Adipocyte (in vitro differentiated cells): ENCODE data around the gene CMTR1.

ENCODE experiments used
- DNase-seq: peaks from one replicate; pipeline ENCODE4 v3.0.0-alpha.2; 2015; ENCODE audit warnings: low read depth
- H3K27me3 ChIP-seq: replicated peaks from 2 replicates; pipeline ENCODE4 v1.7.0; 2013; ENCODE audit warnings: mild to moderate bottlenecking, low read length, moderate library complexity; ENCODE audit not compliant: control insufficient read depth, insufficient read depth
- H3K36me3 ChIP-seq: 2 replicates; pipeline ENCODE4 v1.7.0; 2013; ENCODE audit warnings: low read length, mild to moderate bottlenecking, moderate library complexity; ENCODE audit not compliant: control insufficient read depth, insufficient read depth, severe bottlenecking
- H3K4me1 ChIP-seq: 2 replicates; pipeline ENCODE4 v1.7.0; 2013; ENCODE audit warnings: mild to moderate bottlenecking, low read length, moderate library complexity; ENCODE audit not compliant: control insufficient read depth, insufficient read depth
- H3K4me3 ChIP-seq: 2 replicates; pipeline ENCODE4 v1.7.0; 2013; ENCODE audit warnings: mild to moderate bottlenecking, low read length, moderate library complexity
- H3K9ac ChIP-seq: 2 replicates; pipeline ENCODE4 v1.7.0; 2013; ENCODE audit warnings: mild to moderate bottlenecking, low read length, moderate library complexity
- H3K9me3 ChIP-seq: 2 replicates; pipeline ENCODE4 v1.7.0; 2013; ENCODE audit warnings: mild to moderate bottlenecking, low read length, moderate library complexity; ENCODE audit not compliant: control insufficient read depth

The CMTR1 gene

GRCh38 chr6:37480118-37480736 lies 47.2 kb downstream of the CMTR1 start:
- peaks cover 11% of the 10 kb centered on the region for H3K4me1 ChIP-seq
- H3K4me3 ChIP-seq, result no peak overlapping the region
- no peak for DNase-seq

DNA sequence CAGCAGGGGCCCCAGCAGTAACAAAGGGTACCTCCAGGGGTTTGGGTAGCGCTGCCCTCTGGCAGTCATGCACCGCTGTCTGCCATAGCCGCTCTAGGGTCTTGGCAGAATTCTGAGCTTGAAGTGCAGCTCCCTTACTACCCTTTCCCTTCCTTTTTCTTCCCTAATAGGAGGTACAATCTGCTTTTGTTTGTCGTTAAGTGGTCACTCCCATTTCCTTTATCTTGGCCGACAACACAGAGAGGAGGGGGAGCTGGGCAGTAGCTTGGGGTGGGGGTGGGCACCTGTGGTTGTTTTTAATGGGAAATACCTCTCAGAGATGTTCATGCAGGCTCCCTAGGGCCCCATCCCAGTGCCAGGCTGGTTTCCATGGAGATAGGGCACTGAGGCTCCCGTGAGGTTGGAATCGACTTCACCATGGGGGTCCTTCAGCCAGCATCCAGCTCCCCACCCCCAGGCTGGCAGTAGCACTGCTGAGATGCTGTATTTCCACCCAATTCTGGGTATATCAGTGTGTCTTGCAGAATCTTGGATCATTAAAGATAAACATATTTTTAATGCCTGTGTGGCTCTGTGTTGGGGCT lies 48.0 kb downstream of the CMTR1 start:
- H3K4me1 ChIP-seq, result peaks cover 11% of the 10 kb centered on the region
- H3K4me3 ChIP-seq, result no peak overlapping the region
- H3K9ac ChIP-seq, result no peak overlapping the region
- H3K36me3 ChIP-seq, result peaks cover 63% of the 10 kb centered on the region
- H3K27me3 ChIP-seq, result no peaks in the 10 kb centered on the region
- H3K9me3 ChIP-seq, result no peaks in the 10 kb centered on the region
- no peak for DNase-seq

More at GRCh38 chr6:37480118-37480736, 47.2 kb downstream of the CMTR1 start:
- Histone ChIP-seq H3K9me3 (no peaks in the 10 kb centered on the region), H3K27me3 (no peaks in the 10 kb centered on the region), H3K36me3 (peaks cover 70% of the 10 kb centered on the region), H3K9ac (no peak overlapping the region)

DNA sequence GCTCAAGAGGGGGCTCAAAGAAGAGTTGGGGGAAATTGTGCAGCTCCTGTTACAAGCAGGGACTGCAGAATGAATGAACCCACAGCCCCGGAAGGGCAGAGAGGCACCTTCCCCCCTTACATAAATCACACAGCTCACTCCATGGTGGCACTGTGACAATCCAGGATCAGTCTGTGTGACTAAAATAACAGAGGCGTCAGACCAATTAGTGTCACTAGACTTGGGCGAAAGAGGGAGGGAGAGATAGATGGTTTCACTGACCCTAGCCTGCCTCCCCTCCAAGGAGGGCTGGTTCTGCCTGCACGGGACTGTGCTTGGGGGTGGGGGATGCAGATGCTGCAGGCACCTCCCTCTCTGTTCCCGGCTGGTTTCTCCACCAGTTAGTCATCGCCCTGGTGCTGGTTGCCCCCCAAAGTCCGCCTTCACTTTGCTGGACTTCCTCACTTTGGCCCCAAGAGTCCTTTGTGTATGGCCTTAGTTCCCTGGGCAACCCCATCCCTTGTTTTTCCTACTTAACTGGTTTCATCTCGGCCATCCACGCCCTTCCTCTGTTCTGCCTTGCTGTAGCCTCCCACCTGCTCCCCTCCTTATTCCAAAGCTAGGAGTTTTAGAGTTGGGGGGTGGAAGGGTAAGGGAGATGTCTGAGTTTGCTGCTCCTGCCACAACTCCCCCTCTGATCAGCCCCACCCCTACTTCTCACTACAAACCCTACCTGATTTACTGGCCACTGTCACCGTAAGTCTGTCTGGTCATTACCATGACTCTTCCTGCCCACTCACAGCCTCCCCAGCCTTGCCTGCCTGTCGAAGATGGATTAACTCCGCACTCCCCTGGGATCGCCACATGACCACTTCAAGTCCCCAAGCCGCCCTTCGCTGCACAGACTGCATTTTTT lies 48.9 kb downstream of the CMTR1 start:
- Histone ChIP-seq H3K9me3 (no peaks in the 10 kb centered on the region), H3K36me3 (peaks cover 57% of the 10 kb centered on the region), H3K4me1 (peaks cover 4% of the 10 kb centered on the region), H3K9ac (no peak overlapping the region), H3K27me3 (no peaks in the 10 kb centered on the region), H3K4me3 (no peak overlapping the region)
- no peak for DNase-seq

- Histone ChIP-seq H3K9me3 (no peaks in the 10 kb centered on the region), H3K4me1 (no peaks in the 10 kb centered on the region), H3K36me3 (peaks cover 50% of the 10 kb centered on the region), H3K4me3 (no peak overlapping the region), H3K9ac (no peak overlapping the region), H3K27me3 (no peaks in the 10 kb centered on the region)
- no peak for DNase-seq
These were observed 49.7 kb downstream of the CMTR1 start for GRCh38 chr6:37482606-37483251.

DNA sequence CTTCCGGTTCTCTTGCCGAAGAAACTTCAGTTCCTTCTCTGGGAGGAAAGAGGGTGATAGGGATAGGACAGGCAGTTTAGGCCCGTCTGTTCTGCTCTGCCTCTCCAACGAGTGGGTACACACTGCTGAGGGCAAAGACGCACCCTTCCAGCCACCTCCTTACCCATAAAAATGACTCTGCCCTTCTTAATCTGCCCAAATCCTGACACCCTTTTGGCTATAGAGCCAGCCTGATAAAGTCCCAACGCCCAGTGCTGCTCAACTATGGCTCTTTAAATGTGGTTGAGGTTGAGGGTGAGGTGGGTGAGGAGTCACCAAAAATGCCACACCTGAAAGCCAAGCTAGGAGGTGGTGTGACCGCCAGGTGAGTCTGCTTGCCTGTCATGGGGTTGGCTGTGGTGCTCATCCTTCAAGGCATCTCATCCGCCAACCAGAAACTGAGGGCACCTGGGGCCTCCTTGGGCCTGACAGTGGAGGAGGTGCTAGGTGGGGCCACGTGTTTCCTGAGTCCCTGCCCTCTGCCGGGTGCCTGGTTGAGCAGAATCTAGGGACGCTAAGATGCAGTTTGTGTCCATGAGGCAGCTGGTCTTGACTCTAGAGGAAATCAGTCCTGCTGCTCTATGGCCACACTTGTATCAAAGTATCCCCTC lies 50.4 kb downstream of the CMTR1 start:
- Histone ChIP-seq H3K36me3 (peaks cover 44% of the 10 kb centered on the region), H3K4me1 (no peaks in the 10 kb centered on the region), H3K27me3 (no peaks in the 10 kb centered on the region), H3K9me3 (no peaks in the 10 kb centered on the region), H3K9ac (no peak overlapping the region), H3K4me3 (no peak overlapping the region)
- no peak for DNase-seq

DNA sequence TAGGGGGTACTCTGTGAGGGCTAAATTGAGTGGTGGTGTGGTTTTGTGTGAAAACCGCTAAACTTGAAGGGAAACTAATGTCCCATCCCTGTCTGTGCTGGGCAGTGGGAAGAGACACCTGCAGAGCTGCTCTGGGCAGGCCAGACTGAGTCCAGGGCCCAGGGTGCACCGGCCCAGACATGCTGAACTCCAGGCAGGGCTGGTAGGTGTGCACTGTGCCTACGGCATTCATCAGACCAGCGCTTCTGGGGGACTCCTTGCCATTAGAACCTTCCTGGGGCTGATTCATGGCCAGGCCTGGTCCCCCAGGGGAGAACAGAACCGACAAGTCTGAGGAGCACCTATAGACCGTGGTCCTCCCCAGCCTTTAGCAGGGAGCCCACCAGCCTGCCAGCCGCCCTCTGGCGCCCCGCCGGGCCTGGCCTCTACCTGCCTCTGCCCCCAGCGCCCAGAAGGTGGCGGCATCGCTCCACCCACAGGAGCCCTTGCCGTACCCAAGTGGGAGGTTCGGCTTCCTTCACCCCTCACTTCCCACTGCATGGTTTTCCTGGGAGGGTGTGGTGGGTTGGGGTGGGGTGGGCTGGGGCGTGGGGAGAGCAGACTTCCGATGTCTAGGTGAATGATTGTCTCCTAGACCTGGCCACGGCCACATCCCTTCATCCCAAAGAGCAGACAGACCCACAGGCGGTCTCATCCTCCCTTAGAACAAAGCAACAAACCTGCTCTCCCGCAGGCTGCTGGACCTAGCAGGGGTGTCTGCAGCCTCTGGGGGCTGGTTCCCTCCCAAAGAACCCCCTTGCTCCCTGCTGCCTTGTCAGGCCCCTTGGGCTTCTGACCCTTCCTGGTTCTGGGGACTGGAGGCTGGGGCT lies 51.1 kb downstream of the CMTR1 start:
- Histone ChIP-seq H3K9me3 (no peaks in the 10 kb centered on the region), H3K27me3 (no peaks in the 10 kb centered on the region), H3K4me1 (no peaks in the 10 kb centered on the region), H3K4me3 (no peak overlapping the region), H3K9ac (no peak overlapping the region), H3K36me3 (peaks cover 36% of the 10 kb centered on the region)
- DNase-seq, result peak; percentile 46

GRCh38 chr6:37484786-37485170 lies 51.8 kb downstream of the CMTR1 start:
- Histone ChIP-seq H3K9me3 (no peaks in the 10 kb centered on the region), H3K27me3 (no peaks in the 10 kb centered on the region), H3K4me3 (no peak overlapping the region), H3K4me1 (peaks cover 3% of the 10 kb centered on the region), H3K36me3 (peaks cover 29% of the 10 kb centered on the region), H3K9ac (no peak overlapping the region)
- no peak for DNase-seq

DNA sequence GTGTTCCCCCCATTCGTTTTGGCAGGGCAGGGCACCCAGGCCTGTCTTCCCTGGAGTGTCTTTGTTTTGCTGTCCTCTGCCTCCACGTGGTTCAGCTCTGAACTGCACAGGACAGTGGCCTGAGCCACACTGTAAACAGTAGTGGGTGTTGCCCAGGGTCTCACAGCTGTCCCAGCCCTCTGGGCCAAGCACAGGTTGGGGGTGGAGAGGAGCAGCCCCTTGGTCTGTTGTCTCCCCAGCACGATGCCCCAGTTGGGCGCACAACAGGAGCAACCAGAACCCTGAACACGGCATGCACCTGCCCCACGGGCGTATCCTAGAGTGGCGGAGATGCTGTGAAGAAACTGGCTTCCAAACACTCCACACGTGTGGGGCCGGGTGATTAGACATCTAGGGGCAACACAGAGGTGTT lies 52.3 kb downstream of the CMTR1 start:
- DNase-seq, result no peak
- H3K36me3 ChIP-seq, result peaks cover 24% of the 10 kb centered on the region
- no peak overlapping the region for H3K9ac ChIP-seq
- no peaks in the 10 kb centered on the region for H3K27me3 ChIP-seq
- no peak overlapping the region for H3K4me3 ChIP-seq
- peaks cover 8% of the 10 kb centered on the region for H3K4me1 ChIP-seq
- H3K9me3 ChIP-seq, result no peaks in the 10 kb centered on the region

GRCh38 chr6:37486121-37486839 lies 53.3 kb downstream of the CMTR1 start:
- H3K27me3 ChIP-seq, result no peaks in the 10 kb centered on the region
- H3K4me1 ChIP-seq, result peaks cover 16% of the 10 kb centered on the region
- DNase-seq, result no peak
- peaks cover 17% of the 10 kb centered on the region for H3K36me3 ChIP-seq
- no peaks in the 10 kb centered on the region for H3K9me3 ChIP-seq
- no peak overlapping the region for H3K4me3 ChIP-seq
- H3K9ac ChIP-seq, result no peak overlapping the region
